ENCODE data around the gene LMO1. TPM values are rescaled to one million over a fixed set of nuclear protein-coding genes. Genes with fewer than 3 reads are reported as not detected.

The LMO1 gene
- total and polyA plus RNA-seq, 5 donors from 2014 or later: 0.24 TPM; not detected in 4

DNA sequence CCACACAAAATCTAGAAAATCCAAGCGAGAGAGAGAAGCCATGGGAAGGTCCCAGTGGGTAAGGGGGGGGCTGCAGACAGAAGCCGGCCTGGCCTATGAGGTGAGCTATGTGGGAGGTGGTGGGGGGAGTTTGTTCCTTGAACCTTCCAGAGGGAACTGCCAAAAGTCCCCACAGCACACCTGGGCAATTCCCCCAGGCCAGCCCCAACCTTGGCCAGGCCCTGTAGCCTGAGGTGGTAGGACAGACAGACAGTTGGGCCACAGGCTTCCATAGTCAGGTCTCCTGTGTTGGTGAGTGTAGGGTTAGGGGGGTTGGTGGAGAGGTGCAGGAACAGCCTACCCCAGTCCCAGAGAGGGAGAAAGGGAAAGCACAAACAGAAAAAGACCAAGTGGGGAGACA lies 39.0 kb downstream of the LMO1 start:
- Histone ChIP-seq H3K4me1 (ENCODE audit: control insufficient read depth, insufficient read depth, low read length, poor library complexity, severe bottlenecking) (no peaks in the 10 kb centered on the region), H3K27ac (ENCODE audit: insufficient read depth, low read length, poor library complexity, severe bottlenecking) (no peak overlapping the region), H3K9me3 (ENCODE audit: control insufficient read depth in 2 of 2, low read length in 2 of 2) (no peaks in the 10 kb centered on the region), H3K36me3 (ENCODE audit: control insufficient read depth, insufficient read depth, low read length) (no peaks in the 10 kb centered on the region), H3K4me3 (ENCODE audit: low read depth, low read length) (no peak overlapping the region), H3K27me3 (ENCODE audit: control insufficient read depth, insufficient read depth, low read length) (no peaks in the 10 kb centered on the region)
- DNase-seq: no peak
- H3K4me1 Mint-ChIP-seq: peaks cover 0 to 2% (median 0%) of the 10 kb centered on the region in 4 donors
- no peak overlapping the region for H3K4me3 Mint-ChIP-seq
- H3K36me3 Mint-ChIP-seq: no peaks in the 10 kb centered on the region
- no peak overlapping the region for H3K27ac Mint-ChIP-seq
- peaks cover 0 to 1% (median 0%) of the 10 kb centered on the region in 7 donors for H3K9me3 Mint-ChIP-seq
- peaks cover 7% of the 10 kb centered on the region for H3K27me3 Mint-ChIP-seq
- no peak for ATAC-seq (ENCODE audit: low read depth in 2 of 2)

GRCh38 chr11:8224161-8224591 lies 39.5 kb downstream of the LMO1 start:
- ATAC-seq (ENCODE audit: low read depth in 2 of 2) (no peak), DNase-seq (no peak)
- Histone ChIP-seq H3K4me1 (ENCODE audit: control insufficient read depth, insufficient read depth, low read length, poor library complexity, severe bottlenecking) (no peaks in the 10 kb centered on the region), H3K4me3 (ENCODE audit: low read depth, low read length) (no peak overlapping the region), H3K27ac (ENCODE audit: insufficient read depth, low read length, poor library complexity, severe bottlenecking) (no peak overlapping the region), H3K9me3 (ENCODE audit: control insufficient read depth in 2 of 2, low read length in 2 of 2) (no peaks in the 10 kb centered on the region), H3K27me3 (ENCODE audit: control insufficient read depth, insufficient read depth, low read length) (no peaks in the 10 kb centered on the region), H3K36me3 (ENCODE audit: control insufficient read depth, insufficient read depth, low read length) (no peaks in the 10 kb centered on the region)
- H3K27ac Mint-ChIP-seq: peak overlapping the region in 2 of 3 donors; percentile 18 to 82
- H3K4me3 Mint-ChIP-seq: no peak overlapping the region
- H3K9me3 Mint-ChIP-seq: peaks cover 0 to 1% (median 0%) of the 10 kb centered on the region in 7 donors
- no peaks in the 10 kb centered on the region for H3K36me3 Mint-ChIP-seq
- H3K27me3 Mint-ChIP-seq: peaks cover 7% of the 10 kb centered on the region
- H3K4me1 Mint-ChIP-seq: peaks cover 0 to 2% (median 0%) of the 10 kb centered on the region in 4 donors

DNA sequence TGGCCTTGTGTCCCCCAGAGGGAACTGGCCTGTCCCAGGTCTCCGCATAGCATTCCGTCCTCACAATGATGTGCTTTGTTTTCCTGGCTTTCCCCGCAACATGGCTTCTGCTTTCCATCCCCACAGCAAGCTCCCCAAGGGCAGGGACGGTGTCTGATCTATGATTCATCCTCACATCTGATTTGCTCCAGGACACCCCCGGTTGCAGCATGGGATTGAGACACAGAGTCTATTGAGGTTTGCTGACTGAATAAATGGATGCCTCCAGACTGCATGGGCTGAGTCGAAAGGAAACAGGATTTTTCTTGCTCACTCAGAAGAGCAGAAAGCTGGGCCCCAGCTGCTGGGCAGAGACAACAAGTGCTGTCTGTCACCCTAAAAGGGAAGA lies 40.2 kb downstream of the LMO1 start:
- H3K27ac ChIP-seq (ENCODE audit: insufficient read depth, low read length, poor library complexity, severe bottlenecking): no peak overlapping the region
- H3K4me3 Mint-ChIP-seq: no peak overlapping the region
- ATAC-seq (ENCODE audit: low read depth in 2 of 2) (no peak), DNase-seq (no peak)
- H3K27me3 Mint-ChIP-seq: peaks cover 7% of the 10 kb centered on the region
- no peaks in the 10 kb centered on the region for H3K9me3 ChIP-seq (ENCODE audit: control insufficient read depth in 2 of 2, low read length in 2 of 2)
- H3K27ac Mint-ChIP-seq: no peak overlapping the region
- no peaks in the 10 kb centered on the region for H3K36me3 ChIP-seq (ENCODE audit: control insufficient read depth, insufficient read depth, low read length)
- no peak overlapping the region for H3K4me3 ChIP-seq (ENCODE audit: low read depth, low read length)
- H3K4me1 ChIP-seq (ENCODE audit: control insufficient read depth, insufficient read depth, low read length, poor library complexity, severe bottlenecking): no peaks in the 10 kb centered on the region
- H3K9me3 Mint-ChIP-seq: peaks cover 0 to 1% (median 0%) of the 10 kb centered on the region in 7 donors
- no peaks in the 10 kb centered on the region for H3K36me3 Mint-ChIP-seq
- peaks cover 0 to 2% (median 0%) of the 10 kb centered on the region in 4 donors for H3K4me1 Mint-ChIP-seq
- no peaks in the 10 kb centered on the region for H3K27me3 ChIP-seq (ENCODE audit: control insufficient read depth, insufficient read depth, low read length)

GRCh38 chr11:8222820-8223512 lies 40.7 kb downstream of the LMO1 start:
- H3K9me3 ChIP-seq (ENCODE audit: control insufficient read depth in 2 of 2, low read length in 2 of 2): no peaks in the 10 kb centered on the region
- no peak overlapping the region for H3K27ac ChIP-seq (ENCODE audit: insufficient read depth, low read length, poor library complexity, severe bottlenecking)
- Mint-ChIP-seq H3K27ac (no peak overlapping the region), H3K4me3 (no peak overlapping the region), H3K4me1 (peaks cover 0 to 2% (median 0%) of the 10 kb centered on the region in 4 donors), H3K36me3 (no peaks in the 10 kb centered on the region), H3K27me3 (peaks cover 7% of the 10 kb centered on the region), H3K9me3 (peaks cover 0 to 1% (median 0%) of the 10 kb centered on the region in 7 donors)
- H3K27me3 ChIP-seq (ENCODE audit: control insufficient read depth, insufficient read depth, low read length): no peaks in the 10 kb centered on the region
- DNase-seq: no peak
- H3K4me3 ChIP-seq (ENCODE audit: low read depth, low read length): no peak overlapping the region
- peak in 1 of 2 donors; percentile 28 for ATAC-seq (ENCODE audit: low read depth in 2 of 2)
- no peaks in the 10 kb centered on the region for H3K4me1 ChIP-seq (ENCODE audit: control insufficient read depth, insufficient read depth, low read length, poor library complexity, severe bottlenecking)
- H3K36me3 ChIP-seq (ENCODE audit: control insufficient read depth, insufficient read depth, low read length): no peaks in the 10 kb centered on the region

DNA sequence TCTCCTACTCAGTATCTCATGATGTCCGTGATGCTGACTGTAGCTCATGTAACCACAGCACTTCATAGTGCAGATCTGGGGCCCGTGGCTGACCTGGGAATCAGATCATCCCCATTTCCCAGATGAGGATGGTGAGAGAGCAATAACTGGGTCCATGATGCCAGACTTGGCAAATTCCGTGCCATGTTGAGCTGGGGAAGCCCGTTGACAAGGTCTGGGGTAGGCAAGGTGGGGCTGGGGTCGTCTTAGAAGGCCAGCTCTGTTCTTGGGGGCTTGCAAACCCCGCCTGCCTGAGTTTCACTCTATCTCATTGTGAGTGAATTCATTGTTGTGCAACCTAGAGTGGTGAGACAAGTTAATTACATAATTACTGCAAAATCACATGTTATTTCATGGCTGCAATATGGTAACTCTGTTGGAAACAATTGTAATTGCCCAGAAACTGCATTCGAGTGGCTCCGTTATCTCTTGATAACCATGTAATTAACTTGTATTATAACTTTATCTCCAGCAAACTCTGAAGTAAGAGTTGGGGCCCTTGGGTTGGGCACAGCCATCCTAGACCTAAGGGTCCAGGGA lies 41.7 kb downstream of the LMO1 start:
- peak overlapping the region in 1 of 3 donors; percentile 61 for H3K27ac Mint-ChIP-seq
- no peak for ATAC-seq (ENCODE audit: low read depth in 2 of 2)

GRCh38 chr11:8221046-8221723 lies 42.5 kb downstream of the LMO1 start:
- Histone ChIP-seq H3K4me3 (ENCODE audit: low read depth, low read length) (no peak overlapping the region), H3K27me3 (ENCODE audit: control insufficient read depth, insufficient read depth, low read length) (no peaks in the 10 kb centered on the region), H3K9me3 (ENCODE audit: control insufficient read depth in 2 of 2, low read length in 2 of 2) (no peaks in the 10 kb centered on the region), H3K27ac (ENCODE audit: insufficient read depth, low read length, poor library complexity, severe bottlenecking) (no peak overlapping the region), H3K4me1 (ENCODE audit: control insufficient read depth, insufficient read depth, low read length, poor library complexity, severe bottlenecking) (no peaks in the 10 kb centered on the region), H3K36me3 (ENCODE audit: control insufficient read depth, insufficient read depth, low read length) (no peaks in the 10 kb centered on the region)
- DNase-seq: no peak
- peaks cover 0 to 1% (median 0%) of the 10 kb centered on the region in 7 donors for H3K9me3 Mint-ChIP-seq
- ATAC-seq (ENCODE audit: low read depth in 2 of 2): no peak
- H3K27me3 Mint-ChIP-seq: peaks cover 7% of the 10 kb centered on the region
- peaks cover 0 to 2% (median 0%) of the 10 kb centered on the region in 4 donors for H3K4me1 Mint-ChIP-seq
- H3K27ac Mint-ChIP-seq: no peak overlapping the region
- H3K36me3 Mint-ChIP-seq: no peaks in the 10 kb centered on the region
- H3K4me3 Mint-ChIP-seq: no peak overlapping the region

More for the DNA sequence above, 41.7 kb downstream of the LMO1 start:
- no peak overlapping the region for H3K27ac ChIP-seq (ENCODE audit: insufficient read depth, low read length, poor library complexity, severe bottlenecking)
- H3K9me3 ChIP-seq (ENCODE audit: control insufficient read depth in 2 of 2, low read length in 2 of 2): no peaks in the 10 kb centered on the region
- DNase-seq: no peak
- H3K9me3 Mint-ChIP-seq: peaks cover 0 to 1% (median 0%) of the 10 kb centered on the region in 7 donors
- no peaks in the 10 kb centered on the region for H3K27me3 ChIP-seq (ENCODE audit: control insufficient read depth, insufficient read depth, low read length)
- no peaks in the 10 kb centered on the region for H3K36me3 Mint-ChIP-seq
- peaks cover 0 to 2% (median 0%) of the 10 kb centered on the region in 4 donors for H3K4me1 Mint-ChIP-seq
- no peak overlapping the region for H3K4me3 ChIP-seq (ENCODE audit: low read depth, low read length)
- H3K4me1 ChIP-seq (ENCODE audit: control insufficient read depth, insufficient read depth, low read length, poor library complexity, severe bottlenecking): no peaks in the 10 kb centered on the region
- no peak overlapping the region for H3K4me3 Mint-ChIP-seq
- peaks cover 7% of the 10 kb centered on the region for H3K27me3 Mint-ChIP-seq
- no peaks in the 10 kb centered on the region for H3K36me3 ChIP-seq (ENCODE audit: control insufficient read depth, insufficient read depth, low read length)

GRCh38 chr11:8220261-8221045 lies 43.2 kb downstream of the LMO1 start:
- no peak for ATAC-seq (ENCODE audit: low read depth in 2 of 2)
- Mint-ChIP-seq H3K27ac (peak overlapping the region in 1 of 3 donors; percentile 71), H3K9me3 (peaks cover 0 to 1% (median 0%) of the 10 kb centered on the region in 7 donors), H3K4me1 (peaks cover 0 to under 1% (median 0%) of the 10 kb centered on the region in 4 donors), H3K4me3 (no peak overlapping the region), H3K27me3 (peaks cover 7% of the 10 kb centered on the region), H3K36me3 (no peaks in the 10 kb centered on the region)
- Histone ChIP-seq H3K4me1 (ENCODE audit: control insufficient read depth, insufficient read depth, low read length, poor library complexity, severe bottlenecking) (no peaks in the 10 kb centered on the region), H3K27me3 (ENCODE audit: control insufficient read depth, insufficient read depth, low read length) (no peaks in the 10 kb centered on the region), H3K36me3 (ENCODE audit: control insufficient read depth, insufficient read depth, low read length) (no peaks in the 10 kb centered on the region), H3K4me3 (ENCODE audit: low read depth, low read length) (no peak overlapping the region), H3K9me3 (ENCODE audit: control insufficient read depth in 2 of 2, low read length in 2 of 2) (no peaks in the 10 kb centered on the region), H3K27ac (ENCODE audit: insufficient read depth, low read length, poor library complexity, severe bottlenecking) (no peak overlapping the region)
- no peak for DNase-seq

Data from CD4-positive, CD25-positive, alpha-beta regulatory T cell (primary cell).